HG02763 (cell line): ENCODE data around the gene GATA1.

Experiments used
- ATAC-seq: cut with Tn5 transposase; IDR thresholded peaks from one replicate; pipeline ENCODE4 v1.9.1; 2021; ENCODE audit warnings: mild to moderate bottlenecking, moderate library complexity; ENCODE audit not compliant: unreplicated experiment

Gene GATA1

GRCh38 chrX:48839686-48840085, 53.3 kb downstream of the GATA1 start:
- no peak for ATAC-seq
